Left ventricle myocardium inferior (tissue), 1 donor: ENCODE data around the gene CLDN4. TPM values are rescaled to one million over a fixed set of nuclear protein-coding genes. Genes with fewer than 3 reads are reported as not detected.

Experiments
- DNase-seq: peaks from one replicate; pipeline ENCODE4 v3.0.0-alpha.2; 2020
- H3K27ac ChIP-seq: fragments of 200-600 bp; replicated peaks from 2 replicates; pipeline ENCODE4 v1.8.0; 2021
- H3K27me3 ChIP-seq: fragments of 200-600 bp; 2 replicates; pipeline ENCODE4 v1.8.0; 2021; ENCODE audit warnings: low read depth
- H3K36me3 ChIP-seq: fragments of 200-600 bp; 2 replicates; pipeline ENCODE4 v1.8.0; 2021
- H3K4me1 ChIP-seq: fragments of 200-600 bp; 2 replicates; pipeline ENCODE4 v1.8.0; 2021
- H3K4me3 ChIP-seq: fragments of 200-600 bp; 2 replicates; pipeline ENCODE4 v1.8.0; 2021; ENCODE audit warnings: mild to moderate bottlenecking, moderate library complexity
- H3K9me3 ChIP-seq: fragments of 200-600 bp; replicated peaks from 2 replicates; pipeline ENCODE4 v1.8.0; 2021
- CTCF ChIP-seq: fragments of 200-600 bp; IDR thresholded peaks from 2 replicates; pipeline ENCODE4 v1.8.0; 2021; ENCODE audit warnings: antibody characterized with exemption, mild to moderate bottlenecking, borderline replicate concordance
- intact Hi-C: fragments of 100-400 bp; cut with micrococcal nuclease; formaldehyde crosslinking; loops from one replicate; pipeline ENCODE4 v1.11.0; 2022
- total RNA-seq: library from RNA; stranded (reverse); fragmentation: NEBNext Ultra II Directional; extraction: Animal tissue kit (Norgen Biotek cat#: 25700); gene quantifications from one replicate; pipeline ENCODE4 v1.2.1, GENCODE V29; 2021
- donor health status: DM: no; HTN: yes; CAD: no; lungs with severe emphysema.

The CLDN4 gene
- total RNA-seq, 1 donor from 2014 or later = 0.27 TPM

- no peaks in the 10 kb centered on the region for H3K9me3 ChIP-seq
- no peak for DNase-seq
- H3K4me3 ChIP-seq = no peak overlapping the region
- no peak overlapping the region for H3K27ac ChIP-seq
- H3K4me1 ChIP-seq = peaks cover 12% of the 10 kb centered on the region
- H3K27me3 ChIP-seq = no peaks in the 10 kb centered on the region
- TF ChIP-seq CTCF = no peak
- H3K36me3 ChIP-seq = no peaks in the 10 kb centered on the region
- intact Hi-C loops = no loop called here
Observed at GRCh38 chr7:73839290-73839689, 8.5 kb downstream of the CLDN4 start.

- TF ChIP-seq CTCF = no peak
- no peak overlapping the region for H3K27ac ChIP-seq
- no peaks in the 10 kb centered on the region for H3K27me3 ChIP-seq
- DNase-seq = no peak
- intact Hi-C loops = no loop called here
- H3K4me3 ChIP-seq = no peak overlapping the region
- H3K4me1 ChIP-seq = peaks cover 12% of the 10 kb centered on the region
- no peaks in the 10 kb centered on the region for H3K9me3 ChIP-seq
- H3K36me3 ChIP-seq = no peaks in the 10 kb centered on the region
Observed at GRCh38 chr7:73839743-73840714, 9.2 kb downstream of the CLDN4 start.

- no peak for TF ChIP-seq CTCF
- intact Hi-C loops = no loop called here
- Histone ChIP-seq H3K4me1 (peaks cover 12% of the 10 kb centered on the region), H3K27me3 (no peaks in the 10 kb centered on the region), H3K36me3 (no peaks in the 10 kb centered on the region), H3K4me3 (no peak overlapping the region), H3K9me3 (no peaks in the 10 kb centered on the region), H3K27ac (no peak overlapping the region)
- no peak for DNase-seq
Observed at GRCh38 chr7:73840715-73841379, 10.1 kb downstream of the CLDN4 start.

- H3K27me3 ChIP-seq = no peaks in the 10 kb centered on the region
- no peak for TF ChIP-seq CTCF
- no peaks in the 10 kb centered on the region for H3K36me3 ChIP-seq
- H3K27ac ChIP-seq = no peak overlapping the region
- peaks cover 12% of the 10 kb centered on the region for H3K4me1 ChIP-seq
- H3K4me3 ChIP-seq = peak overlapping the region; percentile 73
- intact Hi-C loops = no loop called here
- no peak for DNase-seq
- no peaks in the 10 kb centered on the region for H3K9me3 ChIP-seq
Observed at GRCh38 chr7:73841689-73842066, 10.9 kb downstream of the CLDN4 start.

GRCh38 chr7:73842067-73842976 lies 11.5 kb downstream of the CLDN4 start, which contains the start of gene METTL27:
Gene METTL27, minus strand, starts transcription at chr7:73842516. Its CDS starts 376 bp downstream, at chr7:73842140.
- Histone ChIP-seq H3K27ac (peak within 1 kb of the TSS; percentile 50), H3K36me3 (no peaks in the 10 kb centered on the region), H3K9me3 (no peaks in the 10 kb centered on the region), H3K27me3 (no peaks in the 10 kb centered on the region), H3K4me1 (peaks cover 12% of the 10 kb centered on the region), H3K4me3 (peak within 1 kb of the TSS; percentile 73)
- DNase-seq = peak; percentile 93
- intact Hi-C loops = no loop called here
- no peak for TF ChIP-seq CTCF
